Esophagus squamous epithelium (tissue), 5 donors: ENCODE data around the gene CCND1. TPM values are rescaled to one million over a fixed set of nuclear protein-coding genes. Genes with fewer than 3 reads are reported as not detected.

Experiments
- DNase-seq: peaks from one replicate; lab custom pipeline; 2025; lab: John Stamatoyannopoulos, UW
- H3K27ac ChIP-seq, 4 donors: fragments of 200-600 bp; sonication (generic); one replicate each; pipeline ENCODE4 v1.5.1; 2016 to 2019; ENCODE audit warnings: mild to moderate bottlenecking in 1 of 4
- H3K27me3 ChIP-seq, 4 donors: fragments of 200-600 bp; sonication (generic); 1 replicate in 3 of 4; 2 replicates in 1 of 4; pipeline versions ENCODE4 v1.5.1 to v1.6.0; 2017 to 2021; ENCODE audit warnings: antibody characterized with exemption in 1 of 4
- H3K36me3 ChIP-seq, 3 donors: fragments of 200-600 bp; sonication (generic); one replicate each; pipeline ENCODE4 v1.5.1; 2016 to 2019
- H3K4me1 ChIP-seq, 3 donors: fragments of 200-600 bp; sonication (generic); one replicate each; pipeline ENCODE4 v1.5.1; 2017 to 2019
- H3K4me3 ChIP-seq, 4 donors: fragments of 200-600 bp; sonication (generic); 1 replicate in 3 of 4; 2 replicates in 1 of 4; pipeline ENCODE4 v1.5.1; 2016 to 2019; ENCODE audit warnings: mild to moderate bottlenecking in 2 of 4, moderate library complexity in 1 of 4
- H3K9me3 ChIP-seq, 3 donors: fragments of 200-600 bp; sonication (generic); one replicate each; pipeline ENCODE4 v1.5.1; 2016 to 2019
- POLR2A ChIP-seq, 4 donors: fragments of 450-650 bp; IDR thresholded peaks; one replicate each; pipeline ENCODE4 v1.6.1; 2017; ENCODE audit warnings: antibody characterized with exemption in 4 of 4, mild to moderate bottlenecking in 4 of 4, moderate library complexity in 3 of 4
- WGBS, 2 donors: methylation state at CpG; one replicate each; pipeline ENCODE4 v1.1.5; 2018; 5-methylcytosine and 5-hydroxymethylcytosine counted together
- intact Hi-C: fragments of 100-400 bp; cut with DNase I; formaldehyde crosslinking; loops from one replicate; pipeline ENCODE4 v1.15.0; 2022
- total RNA-seq, 4 donors: library from RNA; depleted of rRNA; stranded (reverse); fragments of >200 nt; gene quantifications; one replicate each; pipeline ENCODE4 v1.1.0, GENCODE V29; 2016
- TF ChIP-seq, protein P1 (sequence below), 6 experiments: fragments of 450-650 bp in 4 of 6; fragments of 200-600 bp in 2 of 6; sonication (generic) in 2 of 6; IDR thresholded peaks; one replicate each; pipeline ENCODE4 v1.5.1; 2016 to 2019; ENCODE audit warnings: antibody characterized with exemption in 6 of 6, mild to moderate bottlenecking in 4 of 6, moderate library complexity in 4 of 6
- donor health status: DM: yes; HTN: yes; CAD: no.

Gene CCND1
- total RNA-seq, 4 donors from 2014 or later, result 64.1 to 216 (median 145) TPM

DNA sequence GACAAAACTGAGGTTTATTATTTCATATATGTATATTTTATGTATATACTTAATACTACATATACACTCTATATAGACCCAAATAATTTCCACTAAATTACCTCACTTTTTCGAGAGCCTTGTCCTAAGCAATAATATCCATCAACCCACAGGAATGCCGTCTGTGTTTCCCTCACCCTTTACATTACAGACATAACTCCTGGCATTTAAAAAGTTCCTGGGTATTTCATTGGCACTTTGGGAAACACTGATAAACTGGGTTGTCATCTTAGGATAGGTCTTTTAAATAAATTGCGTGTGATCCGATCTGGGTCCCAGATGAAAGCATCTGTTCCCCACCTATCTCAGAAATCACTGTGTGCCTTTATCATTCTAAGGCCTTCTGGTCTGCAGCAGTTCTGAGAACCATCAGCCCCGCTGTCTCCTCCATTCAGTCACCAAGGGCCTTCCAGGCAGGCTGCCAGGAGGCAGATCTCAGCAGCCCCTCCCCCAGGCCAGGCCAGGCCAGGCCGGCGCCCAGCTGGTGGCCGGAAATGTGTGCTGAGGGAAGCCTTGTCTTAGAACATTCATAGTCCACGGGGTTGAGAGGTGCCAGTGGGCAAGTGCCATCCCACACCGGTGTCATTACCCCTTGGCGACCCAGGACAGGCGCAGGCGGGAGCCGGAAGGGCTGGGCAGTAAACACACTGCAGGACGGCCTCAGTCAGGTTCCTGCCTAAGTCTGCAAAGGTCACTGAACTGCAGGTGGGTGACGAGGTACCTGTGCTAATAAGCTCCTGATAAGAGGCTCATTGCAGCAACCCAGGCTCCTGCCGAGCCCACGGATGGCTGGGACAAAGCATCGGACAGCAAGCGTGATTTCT lies 59.6 kb downstream of the CCND1 start:
- Histone ChIP-seq H3K4me1 (peaks cover 9 to 39% (median 16%) of the 10 kb centered on the region in 3 donors), H3K4me3 (no peak overlapping the region), H3K9me3 (no peaks in the 10 kb centered on the region), H3K36me3 (no peaks in the 10 kb centered on the region), H3K27ac (no peak overlapping the region), H3K27me3 (peaks cover 22 to 96% (median 26%) of the 10 kb centered on the region in 4 donors)
- intact Hi-C loops, result loop anchor here (10.0 kb wide), 1 partner anchor 184 kb away; no protein-coding TSS in a partner anchor
- TF ChIP-seq, protein P1, sequence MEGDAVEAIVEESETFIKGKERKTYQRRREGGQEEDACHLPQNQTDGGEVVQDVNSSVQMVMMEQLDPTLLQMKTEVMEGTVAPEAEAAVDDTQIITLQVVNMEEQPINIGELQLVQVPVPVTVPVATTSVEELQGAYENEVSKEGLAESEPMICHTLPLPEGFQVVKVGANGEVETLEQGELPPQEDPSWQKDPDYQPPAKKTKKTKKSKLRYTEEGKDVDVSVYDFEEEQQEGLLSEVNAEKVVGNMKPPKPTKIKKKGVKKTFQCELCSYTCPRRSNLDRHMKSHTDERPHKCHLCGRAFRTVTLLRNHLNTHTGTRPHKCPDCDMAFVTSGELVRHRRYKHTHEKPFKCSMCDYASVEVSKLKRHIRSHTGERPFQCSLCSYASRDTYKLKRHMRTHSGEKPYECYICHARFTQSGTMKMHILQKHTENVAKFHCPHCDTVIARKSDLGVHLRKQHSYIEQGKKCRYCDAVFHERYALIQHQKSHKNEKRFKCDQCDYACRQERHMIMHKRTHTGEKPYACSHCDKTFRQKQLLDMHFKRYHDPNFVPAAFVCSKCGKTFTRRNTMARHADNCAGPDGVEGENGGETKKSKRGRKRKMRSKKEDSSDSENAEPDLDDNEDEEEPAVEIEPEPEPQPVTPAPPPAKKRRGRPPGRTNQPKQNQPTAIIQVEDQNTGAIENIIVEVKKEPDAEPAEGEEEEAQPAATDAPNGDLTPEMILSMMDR (IDR thresholded peaks at IDR 0.05), result no peak
- no peak for TF ChIP-seq POLR2A (IDR thresholded peaks at IDR 0.05)
- DNase-seq, result no peak
- WGBS, 2 donors, result 58% methylated on average over 10 of the region's 20 CpGs

DNA sequence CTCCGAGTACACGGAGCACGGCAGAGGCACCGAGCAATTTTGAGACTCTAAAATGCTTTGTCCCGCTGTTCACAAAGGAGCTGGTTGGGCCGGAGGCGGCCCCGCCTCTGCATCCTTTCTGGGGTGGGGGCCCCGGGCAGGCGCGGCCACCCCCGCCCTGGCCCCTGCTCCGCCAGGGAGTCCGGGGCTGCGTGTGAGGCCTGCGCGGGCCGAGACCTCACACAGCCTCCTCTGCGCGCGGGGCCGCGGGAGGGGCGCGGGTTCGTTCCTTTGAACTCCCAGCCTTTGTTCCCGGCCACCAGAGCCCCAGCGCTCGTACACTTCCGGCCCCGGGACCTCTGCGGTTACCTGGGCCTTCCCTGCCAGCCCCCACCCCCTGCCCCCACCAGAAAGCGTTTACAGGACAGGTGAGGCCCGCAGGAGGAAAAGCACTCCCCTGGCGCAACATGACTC lies 61.3 kb downstream of the CCND1 start:
- no peaks in the 10 kb centered on the region for H3K9me3 ChIP-seq
- DNase-seq, result no peak
- no peak overlapping the region for H3K27ac ChIP-seq
- TF ChIP-seq POLR2A (IDR thresholded peaks at IDR 0.05), result no peak
- TF ChIP-seq, protein P1 (IDR thresholded peaks at IDR 0.05), result no peak
- 15% methylated on average over 5 of the region's 35 CpGs; no CpG with 5 or more reads in 1 of the 2 donors for WGBS, 2 donors
- H3K36me3 ChIP-seq, result no peaks in the 10 kb centered on the region
- intact Hi-C loops, result loop anchor here (10.0 kb wide), 1 partner anchor 183 kb away; no protein-coding TSS in a partner anchor
- peaks cover 22 to 97% (median 26%) of the 10 kb centered on the region in 4 donors for H3K27me3 ChIP-seq
- H3K4me1 ChIP-seq, result peaks cover 9 to 49% (median 16%) of the 10 kb centered on the region in 3 donors
- H3K4me3 ChIP-seq, result no peak overlapping the region

DNA sequence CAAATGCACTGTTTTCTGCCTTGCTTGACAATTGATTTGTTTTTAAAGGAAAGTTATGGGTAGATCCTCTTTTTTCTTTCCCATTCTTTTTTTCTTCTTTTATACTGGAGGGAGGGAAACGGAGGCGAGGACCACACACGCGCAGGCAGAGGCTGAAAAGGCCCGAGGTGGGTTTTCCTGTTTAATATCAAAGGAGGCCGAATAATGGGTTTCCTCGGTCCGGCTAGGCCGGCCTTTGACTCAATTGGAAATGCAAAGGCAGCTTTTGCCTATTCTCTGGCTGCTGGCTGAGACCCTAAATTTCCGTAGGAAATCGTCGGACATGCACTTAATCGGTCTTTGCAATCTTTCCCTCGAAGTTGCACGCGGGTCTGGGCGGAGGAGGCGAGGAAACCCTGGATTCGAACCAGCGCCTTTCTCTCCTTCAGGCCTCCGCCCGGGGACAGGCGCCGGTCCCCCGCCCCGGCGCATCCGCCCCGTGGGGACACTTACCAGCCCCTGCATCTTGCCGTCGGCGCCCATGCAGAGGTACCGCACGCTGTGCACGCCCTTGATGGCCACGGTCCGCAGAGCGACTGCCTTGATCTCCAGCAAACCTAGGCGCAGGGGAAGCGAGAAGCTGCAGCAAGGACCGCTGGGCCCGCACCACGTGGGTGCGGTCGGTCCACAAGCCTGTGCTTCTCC lies 62.0 kb downstream of the CCND1 start:
- H3K27ac ChIP-seq, result no peak overlapping the region
- H3K4me1 ChIP-seq, result peaks cover 9 to 52% (median 16%) of the 10 kb centered on the region in 3 donors
- no peak for TF ChIP-seq POLR2A (IDR thresholded peaks at IDR 0.05)
- TF ChIP-seq, protein P1 (IDR thresholded peaks at IDR 0.05), result no peak
- peaks cover 22 to 94% (median 26%) of the 10 kb centered on the region in 4 donors for H3K27me3 ChIP-seq
- no peak for DNase-seq
- intact Hi-C loops, result loop anchor here (10.0 kb wide), 1 partner anchor 182 kb away; no protein-coding TSS in a partner anchor
- WGBS, 2 donors, result 21 to 33% methylated on average over 9 to 12 of the region's 45 CpGs
- no peaks in the 10 kb centered on the region for H3K36me3 ChIP-seq
- no peak overlapping the region for H3K4me3 ChIP-seq
- H3K9me3 ChIP-seq, result no peaks in the 10 kb centered on the region

DNA sequence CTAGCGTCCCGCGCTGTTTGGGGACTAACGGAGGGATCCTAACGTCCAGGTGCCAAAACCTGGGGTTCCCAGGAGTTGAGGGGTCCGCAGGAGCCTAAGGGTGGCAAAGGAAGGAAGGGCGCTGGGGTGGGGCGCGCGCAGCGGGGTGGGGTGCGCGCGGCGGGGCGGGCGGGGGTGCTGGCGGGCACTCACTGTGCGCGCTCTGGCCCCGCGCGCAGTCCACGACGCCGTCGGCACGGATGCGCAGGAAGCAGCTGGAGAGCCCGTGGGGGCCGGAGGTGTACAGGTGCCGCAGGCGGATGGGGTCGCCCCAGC lies 62.5 kb downstream of the CCND1 start:
- Histone ChIP-seq H3K4me3 (peak overlapping the region in 1 of 4 donors; percentile 51), H3K27me3 (peaks cover 22 to 92% (median 26%) of the 10 kb centered on the region in 4 donors), H3K4me1 (peaks cover 9 to 52% (median 16%) of the 10 kb centered on the region in 3 donors), H3K27ac (no peak overlapping the region), H3K9me3 (no peaks in the 10 kb centered on the region), H3K36me3 (no peaks in the 10 kb centered on the region)
- intact Hi-C loops, result loop anchor here (10.0 kb wide), 1 partner anchor 181 kb away; no protein-coding TSS in a partner anchor
- WGBS, 2 donors, result 5% methylated on average over 4 of the region's 34 CpGs; no CpG with 5 or more reads in 1 of the 2 donors
- DNase-seq, result no peak
- TF ChIP-seq, protein P1 (IDR thresholded peaks at IDR 0.05), result no peak
- TF ChIP-seq POLR2A (IDR thresholded peaks at IDR 0.05), result no peak

Other genes starting within 250 kb of the CCND1 start
- not detected for gene LINC01488, start 159.5 kb upstream of the CCND1 start, total RNA-seq
- gene LTO1, start 34.2 kb downstream of the CCND1 start, total RNA-seq, result 10 to 100 TPM; 16.5 to 29.2 (median 19.3) TPM
- gene FGF19, start 62.9 kb downstream of the CCND1 start, total RNA-seq, result not detected
- not detected for gene FGF4, start 134.2 kb downstream of the CCND1 start, total RNA-seq
- gene FGF3, start 178.3 kb downstream of the CCND1 start, total RNA-seq, result not detected